Muscle layer of colon (tissue), 2 donors: ENCODE measurements around the gene DYNC1I1.

Source experiments
- H3K27ac ChIP-seq: one replicate; pipeline ENCODE4 v1.7.0; 2013; ENCODE audit warnings: low read depth, mild to moderate bottlenecking, low read length, moderate library complexity
- H3K27me3 ChIP-seq, 2 donors: one replicate each; pipeline ENCODE4 v1.7.0; 2013; ENCODE audit warnings: low read length in 2 of 2, mild to moderate bottlenecking in 2 of 2; ENCODE audit not compliant: insufficient read depth in 2 of 2, control insufficient read depth in 1 of 2
- H3K36me3 ChIP-seq: one replicate; pipeline ENCODE4 v1.7.0; 2013; ENCODE audit warnings: mild to moderate bottlenecking, low read length; ENCODE audit not compliant: insufficient read depth
- H3K4me1 ChIP-seq: one replicate; pipeline ENCODE4 v1.7.0; 2013; ENCODE audit warnings: mild to moderate bottlenecking, low read length; ENCODE audit not compliant: insufficient read depth
- H3K4me3 ChIP-seq, 2 donors: one replicate each; pipeline ENCODE4 v1.7.0; 2013; ENCODE audit warnings: low read length in 2 of 2, low read depth in 1 of 2, mild to moderate bottlenecking in 1 of 2, moderate library complexity in 1 of 2
- H3K9ac ChIP-seq: one replicate; pipeline ENCODE4 v1.7.0; 2013; ENCODE audit warnings: low read length
- H3K9me3 ChIP-seq: one replicate; pipeline ENCODE4 v1.7.0; 2013; ENCODE audit warnings: mild to moderate bottlenecking, low read length
- donor health status: abdominal sarcoma.
- donor health status: Adenocarcinoma of cecum.

The DYNC1I1 gene

GRCh38 chr7:95976369-95977060, 204.2 kb downstream of the DYNC1I1 start:
- H3K4me1 ChIP-seq, result no peaks in the 10 kb centered on the region
- no peak overlapping the region for H3K27ac ChIP-seq
- no peaks in the 10 kb centered on the region for H3K27me3 ChIP-seq
- H3K36me3 ChIP-seq, result no peaks in the 10 kb centered on the region
- no peak overlapping the region for H3K9ac ChIP-seq
- no peak overlapping the region for H3K4me3 ChIP-seq
- H3K9me3 ChIP-seq, result no peaks in the 10 kb centered on the region

GRCh38 chr7:95977994-95978393, 205.6 kb downstream of the DYNC1I1 start:
- H3K9me3 ChIP-seq, result no peaks in the 10 kb centered on the region
- no peak overlapping the region for H3K9ac ChIP-seq
- H3K27ac ChIP-seq, result no peak overlapping the region
- H3K4me1 ChIP-seq, result no peaks in the 10 kb centered on the region
- no peaks in the 10 kb centered on the region for H3K27me3 ChIP-seq
- no peaks in the 10 kb centered on the region for H3K36me3 ChIP-seq
- no peak overlapping the region for H3K4me3 ChIP-seq

DNA sequence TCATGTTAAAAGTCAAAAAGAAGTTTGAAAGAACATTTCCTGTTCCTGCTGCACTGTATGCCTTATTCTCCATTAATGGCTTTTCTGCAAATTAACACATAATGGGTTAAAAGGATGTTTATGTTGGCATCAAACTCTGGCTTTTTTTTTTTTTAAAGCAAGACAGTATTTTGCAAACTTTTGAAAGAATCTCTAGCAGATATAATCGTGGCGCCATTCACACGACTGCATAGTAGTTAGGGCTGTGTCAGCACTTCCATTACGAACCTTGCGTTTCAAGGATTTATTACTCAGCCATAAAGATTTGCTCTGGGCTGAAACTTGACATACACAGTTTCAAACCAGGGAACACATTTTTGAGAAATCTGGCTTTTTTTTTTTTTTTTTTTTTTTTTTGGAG, 207.8 kb downstream of the DYNC1I1 start:
- Histone ChIP-seq H3K9ac (no peak overlapping the region), H3K27ac (no peak overlapping the region), H3K9me3 (no peaks in the 10 kb centered on the region), H3K36me3 (no peaks in the 10 kb centered on the region), H3K4me1 (no peaks in the 10 kb centered on the region), H3K4me3 (no peak overlapping the region), H3K27me3 (no peaks in the 10 kb centered on the region)

GRCh38 chr7:95980706-95981105, 208.4 kb downstream of the DYNC1I1 start:
- Histone ChIP-seq H3K27me3 (no peaks in the 10 kb centered on the region), H3K4me1 (no peaks in the 10 kb centered on the region), H3K4me3 (no peak overlapping the region), H3K9me3 (no peaks in the 10 kb centered on the region), H3K9ac (no peak overlapping the region), H3K27ac (no peak overlapping the region), H3K36me3 (no peaks in the 10 kb centered on the region)

- Histone ChIP-seq H3K4me3 (no peak overlapping the region), H3K9me3 (no peaks in the 10 kb centered on the region), H3K9ac (no peak overlapping the region), H3K27ac (no peak overlapping the region), H3K27me3 (no peaks in the 10 kb centered on the region), H3K36me3 (no peaks in the 10 kb centered on the region), H3K4me1 (no peaks in the 10 kb centered on the region)
These were observed 213.9 kb downstream of the DYNC1I1 start for GRCh38 chr7:95986178-95986764.

DNA sequence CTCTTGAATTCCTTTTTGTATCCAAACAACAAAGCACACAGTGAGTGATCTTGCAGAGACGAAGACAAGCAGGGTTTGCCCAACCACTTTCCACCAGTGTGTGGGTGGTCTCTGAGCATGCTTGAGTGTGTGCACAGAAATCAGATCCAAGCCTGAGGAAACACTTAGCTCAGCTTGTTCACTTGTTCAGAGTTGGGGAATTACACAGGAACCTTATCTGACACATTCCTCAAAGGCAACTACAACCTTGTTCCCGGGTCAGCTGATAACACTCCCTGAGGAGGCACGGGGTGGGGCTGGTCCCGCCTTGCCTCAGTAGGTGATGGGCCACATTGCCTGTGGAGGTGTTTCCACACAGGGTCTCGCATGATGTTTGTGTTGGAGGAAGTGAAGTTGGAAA, 216.9 kb downstream of the DYNC1I1 start:
- Histone ChIP-seq H3K27ac (no peak overlapping the region), H3K9me3 (no peaks in the 10 kb centered on the region), H3K27me3 (no peaks in the 10 kb centered on the region), H3K4me1 (no peaks in the 10 kb centered on the region), H3K9ac (no peak overlapping the region), H3K4me3 (no peak overlapping the region), H3K36me3 (no peaks in the 10 kb centered on the region)

- Histone ChIP-seq H3K9ac (no peak overlapping the region), H3K27ac (no peak overlapping the region), H3K4me1 (no peaks in the 10 kb centered on the region), H3K9me3 (no peaks in the 10 kb centered on the region), H3K4me3 (no peak overlapping the region), H3K36me3 (no peaks in the 10 kb centered on the region), H3K27me3 (no peaks in the 10 kb centered on the region)
These were observed 221.0 kb downstream of the DYNC1I1 start for GRCh38 chr7:95993380-95993779.

DNA sequence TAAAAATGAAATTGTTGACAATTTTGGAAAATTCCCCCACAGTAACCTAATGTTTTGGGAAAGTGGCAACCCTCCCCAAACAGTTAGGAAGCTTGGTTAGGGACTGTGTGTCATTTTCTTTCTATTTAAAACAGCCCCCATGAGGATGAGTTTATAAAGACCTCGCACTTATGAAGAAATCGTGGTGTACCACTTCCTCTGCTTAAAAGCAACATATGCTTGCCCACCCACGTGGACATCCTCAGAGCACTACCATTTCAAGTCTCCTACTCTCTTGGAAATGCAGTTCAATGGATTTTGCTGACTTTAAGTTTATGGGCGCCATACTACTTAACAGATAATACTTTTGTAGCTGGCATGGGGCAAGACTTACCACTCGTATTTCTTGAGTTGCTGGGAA, 223.8 kb downstream of the DYNC1I1 start:
- no peaks in the 10 kb centered on the region for H3K27me3 ChIP-seq
- H3K27ac ChIP-seq, result no peak overlapping the region
- no peaks in the 10 kb centered on the region for H3K4me1 ChIP-seq
- H3K9ac ChIP-seq, result no peak overlapping the region
- H3K36me3 ChIP-seq, result no peaks in the 10 kb centered on the region
- no peak overlapping the region for H3K4me3 ChIP-seq
- no peaks in the 10 kb centered on the region for H3K9me3 ChIP-seq

GRCh38 chr7:95996886-95997285, 224.5 kb downstream of the DYNC1I1 start:
- Histone ChIP-seq H3K4me1 (no peaks in the 10 kb centered on the region), H3K9me3 (no peaks in the 10 kb centered on the region), H3K27ac (no peak overlapping the region), H3K27me3 (no peaks in the 10 kb centered on the region), H3K9ac (no peak overlapping the region), H3K36me3 (no peaks in the 10 kb centered on the region), H3K4me3 (no peak overlapping the region)

GRCh38 chr7:95997632-95998031, 225.3 kb downstream of the DYNC1I1 start:
- no peak overlapping the region for H3K27ac ChIP-seq
- no peaks in the 10 kb centered on the region for H3K9me3 ChIP-seq
- H3K9ac ChIP-seq, result no peak overlapping the region
- H3K4me1 ChIP-seq, result no peaks in the 10 kb centered on the region
- no peak overlapping the region for H3K4me3 ChIP-seq
- no peaks in the 10 kb centered on the region for H3K27me3 ChIP-seq
- H3K36me3 ChIP-seq, result no peaks in the 10 kb centered on the region

DNA sequence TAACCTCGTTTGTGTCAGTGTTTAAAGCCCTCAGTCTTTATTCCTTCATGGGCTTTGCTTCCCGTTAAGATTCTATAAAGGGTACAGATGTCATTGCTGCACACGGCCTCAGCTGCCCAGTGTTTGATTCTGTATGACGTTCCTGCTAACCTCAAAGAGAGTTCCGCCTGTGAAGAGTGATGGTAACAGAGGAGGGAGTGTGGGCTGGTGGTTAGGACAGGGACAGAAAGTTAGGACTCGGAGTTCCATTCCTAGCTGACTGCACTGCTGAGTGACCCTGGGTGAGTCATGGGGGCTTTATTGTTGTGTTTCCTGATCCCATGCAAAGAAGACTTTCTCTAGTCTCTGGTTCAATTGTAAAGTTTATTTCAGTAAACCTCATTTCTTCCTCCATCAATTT, 227.1 kb downstream of the DYNC1I1 start:
- H3K9ac ChIP-seq, result no peak overlapping the region
- H3K27me3 ChIP-seq, result no peaks in the 10 kb centered on the region
- H3K4me3 ChIP-seq, result no peak overlapping the region
- no peaks in the 10 kb centered on the region for H3K9me3 ChIP-seq
- H3K36me3 ChIP-seq, result no peaks in the 10 kb centered on the region
- no peaks in the 10 kb centered on the region for H3K4me1 ChIP-seq
- H3K27ac ChIP-seq, result no peak overlapping the region

DNA sequence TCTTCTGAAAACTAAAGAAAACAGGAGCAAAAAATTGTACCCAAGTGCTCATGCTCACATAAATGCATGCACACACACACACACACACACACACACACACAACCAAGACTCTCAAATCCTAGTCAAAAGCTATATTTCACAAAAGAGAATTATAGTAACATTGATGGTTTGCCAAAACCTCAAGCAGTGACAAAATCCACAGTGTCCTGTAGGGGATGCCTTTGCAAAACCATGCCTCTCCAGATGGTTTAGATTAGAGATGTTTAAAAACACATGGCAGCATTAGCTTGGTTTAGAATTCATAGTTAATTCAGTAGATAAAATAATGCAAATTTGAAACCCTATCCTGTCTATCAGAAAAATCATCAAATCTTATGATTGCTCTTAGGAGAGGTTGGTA, 232.2 kb downstream of the DYNC1I1 start:
- Histone ChIP-seq H3K4me3 (no peak overlapping the region), H3K27me3 (no peaks in the 10 kb centered on the region), H3K27ac (no peak overlapping the region), H3K9ac (no peak overlapping the region), H3K36me3 (no peaks in the 10 kb centered on the region), H3K4me1 (no peaks in the 10 kb centered on the region), H3K9me3 (no peaks in the 10 kb centered on the region)
